WERI-Rb-1 (cell line): Measurements from ENCODE around the gene PARP12.

Experiments used
- DNase-seq: peaks from one replicate; pipeline ENCODE4 v3.0.0-alpha.2; 2020
- H3K27ac ChIP-seq: fragments of 250-450 bp; sonication (Bioruptor Pico); 2 replicates; pipeline ENCODE4 v1.5.1; 2020; ENCODE audit warnings: mild to moderate bottlenecking, moderate library complexity
- H3K27me3 ChIP-seq: fragments of 250-450 bp; sonication (Bioruptor Pico); 2 replicates; pipeline ENCODE4 v1.5.1; 2021; ENCODE audit warnings: mild to moderate bottlenecking, low read depth, moderate library complexity; ENCODE audit not compliant: insufficient read depth, severe bottlenecking
- H3K36me3 ChIP-seq: fragments of 250-450 bp; sonication (Bioruptor Pico); 2 replicates; pipeline ENCODE4 v1.5.1; 2020; ENCODE audit warnings: mild to moderate bottlenecking, moderate library complexity
- H3K4me3 ChIP-seq: 2 replicates; pipeline ENCODE4 v1.5.1; 2011; ENCODE audit warnings: low read depth, mild to moderate bottlenecking, control low read depth, low read length
- H3K9me3 ChIP-seq: fragments of 250-450 bp; sonication (Bioruptor Pico); 2 replicates; pipeline ENCODE4 v1.5.1; 2021; ENCODE audit warnings: mild to moderate bottlenecking, moderate library complexity; ENCODE audit not compliant: severe bottlenecking
- TF ChIP-seq, protein P1 (sequence below): IDR thresholded peaks from 2 replicates; pipeline ENCODE4 v1.5.1; 2011; ENCODE audit warnings: low read depth, mild to moderate bottlenecking, control low read depth, inconsistent platforms, low read length

The PARP12 gene

DNA sequence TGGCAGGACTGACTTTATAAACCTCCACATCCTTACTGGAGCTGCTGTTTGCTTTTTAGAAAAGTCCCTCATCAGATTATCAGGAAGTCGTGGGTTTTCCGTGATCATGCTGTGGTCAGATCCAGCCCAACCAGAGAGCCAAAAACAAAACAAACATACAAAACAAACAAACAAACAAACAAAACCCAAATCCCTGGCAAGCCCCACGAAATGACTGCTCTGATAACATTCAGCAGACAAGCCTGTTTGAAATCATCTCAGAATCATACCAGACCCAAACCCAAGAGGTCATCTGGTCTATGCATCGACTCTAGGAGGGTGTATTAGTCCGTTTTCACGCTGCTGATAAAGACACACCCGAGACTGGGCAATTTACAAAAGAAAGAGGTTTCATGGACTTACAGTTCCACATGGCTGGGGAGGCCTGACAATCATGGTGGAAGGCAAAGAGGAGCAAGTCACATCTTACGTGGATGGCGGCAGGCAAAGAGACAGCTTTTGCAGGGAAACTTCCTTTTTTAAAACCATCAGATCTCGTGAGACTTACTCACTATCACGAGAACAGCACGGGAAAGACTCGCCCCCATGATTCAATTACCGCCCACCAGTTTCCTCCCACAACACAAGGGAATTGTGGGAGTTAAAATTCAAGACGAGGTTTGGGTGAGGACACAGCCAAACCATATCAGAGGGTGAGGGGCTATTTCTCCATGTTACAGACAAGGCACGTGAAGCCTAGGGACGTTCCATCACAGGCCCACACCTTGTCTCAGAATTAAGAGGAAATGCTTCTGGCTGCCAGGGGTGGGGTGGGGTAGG lies 85.7 kb downstream of the PARP12 start:
- Histone ChIP-seq H3K36me3 (no peaks in the 10 kb centered on the region), H3K9me3 (no peaks in the 10 kb centered on the region), H3K4me3 (no peak overlapping the region), H3K27ac (no peak overlapping the region), H3K27me3 (no peaks in the 10 kb centered on the region)
- TF ChIP-seq, protein P1, sequence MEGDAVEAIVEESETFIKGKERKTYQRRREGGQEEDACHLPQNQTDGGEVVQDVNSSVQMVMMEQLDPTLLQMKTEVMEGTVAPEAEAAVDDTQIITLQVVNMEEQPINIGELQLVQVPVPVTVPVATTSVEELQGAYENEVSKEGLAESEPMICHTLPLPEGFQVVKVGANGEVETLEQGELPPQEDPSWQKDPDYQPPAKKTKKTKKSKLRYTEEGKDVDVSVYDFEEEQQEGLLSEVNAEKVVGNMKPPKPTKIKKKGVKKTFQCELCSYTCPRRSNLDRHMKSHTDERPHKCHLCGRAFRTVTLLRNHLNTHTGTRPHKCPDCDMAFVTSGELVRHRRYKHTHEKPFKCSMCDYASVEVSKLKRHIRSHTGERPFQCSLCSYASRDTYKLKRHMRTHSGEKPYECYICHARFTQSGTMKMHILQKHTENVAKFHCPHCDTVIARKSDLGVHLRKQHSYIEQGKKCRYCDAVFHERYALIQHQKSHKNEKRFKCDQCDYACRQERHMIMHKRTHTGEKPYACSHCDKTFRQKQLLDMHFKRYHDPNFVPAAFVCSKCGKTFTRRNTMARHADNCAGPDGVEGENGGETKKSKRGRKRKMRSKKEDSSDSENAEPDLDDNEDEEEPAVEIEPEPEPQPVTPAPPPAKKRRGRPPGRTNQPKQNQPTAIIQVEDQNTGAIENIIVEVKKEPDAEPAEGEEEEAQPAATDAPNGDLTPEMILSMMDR, result no peak
- DNase-seq, result no peak

DNA sequence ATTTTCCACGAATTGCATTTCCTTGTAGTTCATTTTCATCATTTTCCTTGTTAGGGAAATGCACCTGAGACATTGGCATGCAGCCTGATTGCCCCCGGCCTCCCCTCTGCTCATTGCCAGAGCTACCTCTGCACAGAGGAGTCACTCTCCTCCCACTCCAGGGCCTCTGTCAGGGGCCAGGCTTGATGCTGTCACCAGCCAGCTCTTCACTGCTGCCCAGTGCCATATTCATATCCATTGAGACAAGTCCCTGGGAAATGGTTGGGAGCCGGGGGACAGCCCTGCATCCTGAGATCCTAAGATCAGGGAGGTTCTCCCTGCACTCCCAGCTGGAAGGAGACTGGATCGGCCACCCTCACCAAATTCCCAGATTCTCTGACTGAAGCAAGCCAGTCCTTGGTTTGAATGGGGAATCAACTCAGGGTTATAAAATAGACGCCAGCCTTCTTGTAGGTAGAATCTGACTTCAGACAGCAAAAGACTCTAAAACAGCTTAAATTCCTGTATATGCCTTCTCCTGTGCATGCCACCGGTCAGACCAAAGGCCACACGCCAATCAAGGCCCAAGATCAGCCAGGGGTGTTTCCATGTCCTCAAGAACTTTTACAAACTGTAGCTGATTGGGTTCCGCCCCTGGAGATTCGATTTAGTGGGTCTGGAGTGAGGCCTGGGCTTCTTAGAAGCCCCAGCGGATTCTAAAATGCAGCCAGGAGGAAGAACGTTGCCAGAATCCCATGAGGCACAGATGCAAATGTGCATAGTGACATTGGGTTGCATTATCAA lies 86.5 kb downstream of the PARP12 start:
- no peaks in the 10 kb centered on the region for H3K9me3 ChIP-seq
- H3K27ac ChIP-seq, result no peak overlapping the region
- DNase-seq, result no peak
- no peaks in the 10 kb centered on the region for H3K36me3 ChIP-seq
- H3K4me3 ChIP-seq, result no peak overlapping the region
- H3K27me3 ChIP-seq, result no peaks in the 10 kb centered on the region
- TF ChIP-seq, protein P1, result no peak

DNA sequence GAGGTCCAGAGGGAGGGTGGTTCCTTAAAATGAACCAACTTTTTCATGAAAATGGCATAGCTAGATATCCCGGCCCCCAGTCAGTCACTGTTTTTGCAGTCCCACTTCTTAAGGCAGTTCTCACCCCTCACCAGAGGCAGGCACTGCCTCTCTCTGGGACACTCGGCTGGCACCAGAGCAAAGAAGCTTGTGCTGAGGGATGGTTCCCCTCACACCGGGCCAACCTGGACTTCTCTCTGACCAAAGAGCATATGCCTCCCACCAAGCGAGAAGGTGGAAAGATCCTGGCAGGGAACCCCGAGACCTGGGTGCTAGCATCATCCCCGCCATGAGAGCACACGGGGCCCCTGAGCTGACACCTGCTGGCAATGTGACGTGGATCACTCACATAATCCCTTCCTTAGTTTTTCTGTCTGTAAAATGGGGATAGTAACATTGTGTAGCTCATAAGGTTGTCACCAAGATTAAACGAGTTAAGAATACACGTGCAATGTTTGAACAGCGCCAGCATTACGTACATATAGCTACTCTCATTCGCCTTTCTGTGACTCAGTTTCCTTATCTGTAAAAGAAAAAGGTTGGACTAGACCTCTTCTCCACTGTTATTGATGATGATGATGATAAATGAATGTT lies 88.5 kb downstream of the PARP12 start:
- Histone ChIP-seq H3K27me3 (no peaks in the 10 kb centered on the region), H3K27ac (no peak overlapping the region), H3K4me3 (no peak overlapping the region), H3K36me3 (no peaks in the 10 kb centered on the region), H3K9me3 (no peaks in the 10 kb centered on the region)
- no peak for DNase-seq
- TF ChIP-seq, protein P1, result no peak
